Endothelial cell (in vitro differentiated cells): ENCODE data around the gene MLPH. TPM values are rescaled to one million over a fixed set of nuclear protein-coding genes. Genes with fewer than 3 reads are reported as not detected.
A peak's percentile ranks its signal among the peaks of the same experiment; 100 is the strongest.

Experiments
- DNase-seq: peaks from one replicate; pipeline ENCODE4 v3.0.0; 2021; ENCODE audit warnings: low spot score
- H3K27ac Mint-ChIP-seq: one replicate; pipeline ENCODE4 v1.8.0; 2021; ENCODE audit warnings: mixed read lengths, inconsistent platforms; ENCODE audit not compliant: unreplicated experiment
- H3K27me3 Mint-ChIP-seq: one replicate; pipeline ENCODE4 v1.8.0; 2021; ENCODE audit warnings: mild to moderate bottlenecking, moderate library complexity, mixed read lengths, inconsistent platforms; ENCODE audit not compliant: unreplicated experiment
- H3K36me3 Mint-ChIP-seq: one replicate; pipeline ENCODE4 v1.8.0; 2021; ENCODE audit warnings: mild to moderate bottlenecking, low read depth, mixed read lengths, inconsistent platforms; ENCODE audit not compliant: unreplicated experiment
- H3K4me1 Mint-ChIP-seq: one replicate; pipeline ENCODE4 v1.8.0; 2021; ENCODE audit warnings: mild to moderate bottlenecking, mixed read lengths, inconsistent platforms; ENCODE audit not compliant: unreplicated experiment
- H3K4me3 Mint-ChIP-seq: one replicate; pipeline ENCODE4 v1.8.0; 2021; ENCODE audit warnings: mild to moderate bottlenecking, mixed read lengths, inconsistent platforms; ENCODE audit not compliant: unreplicated experiment
- H3K9me3 Mint-ChIP-seq: one replicate; pipeline ENCODE4 v1.8.0; 2021; ENCODE audit warnings: mixed read lengths, inconsistent platforms; ENCODE audit not compliant: unreplicated experiment
- total RNA-seq: library from RNA; stranded (reverse); fragmentation: NEBNext Ultra II Directional; extraction: Animal tissue kit (Norgen Biotek cat#: 25700); gene quantifications from one replicate; pipeline ENCODE4 v1.2.1, GENCODE V29; 2021; ENCODE audit not compliant: unreplicated experiment
- TF ChIP-seq, protein P1 (sequence below): fragments of 200-600 bp; sonication (generic); IDR thresholded peaks from one replicate; pipeline ENCODE4 v1.5.0; 2021; ENCODE audit warnings: antibody characterized with exemption; ENCODE audit not compliant: unreplicated experiment

Gene MLPH
- total RNA-seq, 1 donor from 2014 or later: 0.36 TPM

DNA sequence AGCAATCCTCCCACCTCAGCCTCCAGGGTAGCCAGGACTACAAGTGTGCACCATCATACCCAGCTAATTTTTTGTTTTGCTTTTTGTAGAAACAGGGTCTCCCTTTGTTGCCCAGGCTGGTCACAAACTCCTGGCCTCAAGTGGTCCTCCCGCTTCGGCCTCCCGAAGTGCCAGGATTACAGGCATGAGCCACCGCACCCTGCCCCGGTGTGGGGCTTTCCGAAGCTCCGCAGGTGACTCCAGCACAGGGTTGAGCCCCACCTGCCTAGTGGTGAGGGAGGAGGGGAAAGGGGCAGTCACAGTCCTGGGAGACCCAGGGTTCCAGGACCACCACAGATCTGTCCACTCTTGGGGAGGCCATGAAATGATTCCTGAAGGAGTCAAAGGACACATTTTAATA is 84.5 kb downstream of the MLPH start:
- H3K27me3 Mint-ChIP-seq: peaks cover 14% of the 10 kb centered on the region

DNA sequence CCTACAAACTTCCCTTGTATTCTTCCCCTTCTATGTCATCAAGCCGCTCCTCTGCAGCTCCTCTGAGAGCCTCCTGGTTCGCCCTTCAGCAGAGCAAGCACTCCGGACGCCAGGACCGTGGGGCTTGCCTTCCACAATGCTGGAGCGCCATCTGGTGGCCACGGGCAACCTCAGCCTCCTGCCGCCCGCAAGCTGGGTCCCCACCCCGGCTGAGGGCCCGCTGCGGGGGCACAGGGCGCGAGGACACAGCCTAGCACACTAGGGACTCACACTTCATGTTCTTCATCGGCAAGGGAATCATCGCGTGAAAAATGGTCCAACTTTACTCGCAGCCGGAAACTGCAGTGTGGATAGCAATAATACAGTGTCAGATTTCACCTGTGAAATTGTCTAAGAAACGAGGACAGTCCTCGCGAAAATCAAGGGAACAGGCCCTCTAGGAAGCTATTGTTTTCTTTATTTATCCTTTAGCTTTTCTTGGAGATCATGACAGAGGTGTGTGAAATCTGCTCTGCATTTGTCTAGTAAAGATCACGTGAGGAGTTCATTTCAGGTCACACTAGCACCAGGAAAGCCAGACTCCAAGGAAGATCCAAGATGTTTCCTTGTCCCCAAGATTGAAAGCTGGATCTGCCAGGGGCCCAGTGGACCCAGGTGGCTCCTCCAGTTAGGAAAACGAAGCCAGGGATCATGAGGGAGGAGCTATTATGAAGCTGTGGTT is 85.1 kb downstream of the MLPH start:
- DNase-seq: peak; percentile 95
- TF ChIP-seq, protein P1, sequence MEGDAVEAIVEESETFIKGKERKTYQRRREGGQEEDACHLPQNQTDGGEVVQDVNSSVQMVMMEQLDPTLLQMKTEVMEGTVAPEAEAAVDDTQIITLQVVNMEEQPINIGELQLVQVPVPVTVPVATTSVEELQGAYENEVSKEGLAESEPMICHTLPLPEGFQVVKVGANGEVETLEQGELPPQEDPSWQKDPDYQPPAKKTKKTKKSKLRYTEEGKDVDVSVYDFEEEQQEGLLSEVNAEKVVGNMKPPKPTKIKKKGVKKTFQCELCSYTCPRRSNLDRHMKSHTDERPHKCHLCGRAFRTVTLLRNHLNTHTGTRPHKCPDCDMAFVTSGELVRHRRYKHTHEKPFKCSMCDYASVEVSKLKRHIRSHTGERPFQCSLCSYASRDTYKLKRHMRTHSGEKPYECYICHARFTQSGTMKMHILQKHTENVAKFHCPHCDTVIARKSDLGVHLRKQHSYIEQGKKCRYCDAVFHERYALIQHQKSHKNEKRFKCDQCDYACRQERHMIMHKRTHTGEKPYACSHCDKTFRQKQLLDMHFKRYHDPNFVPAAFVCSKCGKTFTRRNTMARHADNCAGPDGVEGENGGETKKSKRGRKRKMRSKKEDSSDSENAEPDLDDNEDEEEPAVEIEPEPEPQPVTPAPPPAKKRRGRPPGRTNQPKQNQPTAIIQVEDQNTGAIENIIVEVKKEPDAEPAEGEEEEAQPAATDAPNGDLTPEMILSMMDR: peak; percentile 93
- Mint-ChIP-seq H3K9me3 (no peaks in the 10 kb centered on the region), H3K36me3 (no peaks in the 10 kb centered on the region), H3K27ac (no peak overlapping the region), H3K27me3 (peaks cover 14% of the 10 kb centered on the region), H3K4me1 (peaks cover 3% of the 10 kb centered on the region), H3K4me3 (no peak overlapping the region)

More for the DNA sequence above, 84.5 kb downstream of the MLPH start:
- TF ChIP-seq, protein P1: no peak
- H3K36me3 Mint-ChIP-seq: no peaks in the 10 kb centered on the region
- peaks cover 3% of the 10 kb centered on the region for H3K4me1 Mint-ChIP-seq
- H3K27ac Mint-ChIP-seq: no peak overlapping the region
- DNase-seq: no peak
- no peaks in the 10 kb centered on the region for H3K9me3 Mint-ChIP-seq
- no peak overlapping the region for H3K4me3 Mint-ChIP-seq

DNA sequence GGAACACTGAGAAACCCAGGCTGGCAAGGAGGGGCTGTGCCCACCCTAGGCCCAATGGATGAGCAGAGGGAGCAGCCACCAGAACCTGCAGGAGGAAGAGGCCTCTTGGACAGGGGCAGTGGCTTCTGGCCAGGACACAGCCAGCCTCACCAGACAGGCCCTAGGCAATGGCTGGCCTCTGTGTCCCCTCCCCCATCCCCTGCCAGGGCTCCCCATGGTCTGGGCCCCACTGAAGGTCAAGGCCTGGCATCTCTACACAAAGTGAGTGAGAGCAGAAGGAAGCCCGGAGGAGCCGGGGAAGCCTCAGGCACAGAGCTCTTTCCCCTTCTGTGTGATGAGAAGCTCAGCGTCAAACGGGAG is 85.7 kb downstream of the MLPH start:
- no peak overlapping the region for H3K4me3 Mint-ChIP-seq
- H3K36me3 Mint-ChIP-seq: no peaks in the 10 kb centered on the region
- TF ChIP-seq, protein P1: no peak
- H3K27me3 Mint-ChIP-seq: peaks cover 11% of the 10 kb centered on the region
- peaks cover 3% of the 10 kb centered on the region for H3K4me1 Mint-ChIP-seq
- H3K9me3 Mint-ChIP-seq: no peaks in the 10 kb centered on the region
- DNase-seq: no peak
- no peak overlapping the region for H3K27ac Mint-ChIP-seq

DNA sequence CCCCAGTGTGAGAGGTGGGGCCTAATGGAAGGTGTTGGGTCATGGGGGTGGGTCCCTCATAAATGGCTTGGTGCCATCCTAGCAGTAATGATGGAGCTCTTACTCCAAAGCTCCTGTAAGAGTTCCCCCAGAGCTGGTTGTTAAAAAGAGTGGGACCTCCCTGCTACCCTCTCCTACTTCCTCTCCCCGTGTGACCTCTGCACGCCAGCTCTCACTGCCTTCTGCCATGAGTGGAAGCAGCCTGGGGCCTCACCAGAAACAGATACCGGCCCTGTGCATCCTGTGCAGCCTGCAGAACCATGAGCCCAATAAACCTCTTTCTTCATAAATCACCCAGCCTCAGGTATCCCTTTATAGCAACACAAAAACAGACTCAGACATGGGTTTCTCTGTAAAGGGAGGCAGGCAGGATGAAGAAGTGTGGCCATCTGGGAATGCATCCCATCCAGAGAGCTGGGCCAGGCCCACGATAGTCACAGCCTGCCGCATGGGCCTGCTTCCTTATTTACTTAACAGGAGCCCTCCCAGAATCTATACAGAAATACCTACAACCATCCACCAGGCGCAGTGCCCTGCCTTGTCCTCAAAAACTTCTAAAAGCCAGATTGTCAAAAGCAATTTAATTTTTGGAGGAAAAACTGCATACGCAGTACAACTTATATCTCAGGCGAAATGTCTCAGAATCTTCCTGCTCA is 86.8 kb downstream of the MLPH start:
- H3K9me3 Mint-ChIP-seq: no peaks in the 10 kb centered on the region
- peaks cover 3% of the 10 kb centered on the region for H3K4me1 Mint-ChIP-seq
- H3K27ac Mint-ChIP-seq: no peak overlapping the region
- H3K4me3 Mint-ChIP-seq: no peak overlapping the region
- H3K36me3 Mint-ChIP-seq: no peaks in the 10 kb centered on the region
- H3K27me3 Mint-ChIP-seq: peaks cover 8% of the 10 kb centered on the region
- TF ChIP-seq, protein P1: no peak
- no peak for DNase-seq

DNA sequence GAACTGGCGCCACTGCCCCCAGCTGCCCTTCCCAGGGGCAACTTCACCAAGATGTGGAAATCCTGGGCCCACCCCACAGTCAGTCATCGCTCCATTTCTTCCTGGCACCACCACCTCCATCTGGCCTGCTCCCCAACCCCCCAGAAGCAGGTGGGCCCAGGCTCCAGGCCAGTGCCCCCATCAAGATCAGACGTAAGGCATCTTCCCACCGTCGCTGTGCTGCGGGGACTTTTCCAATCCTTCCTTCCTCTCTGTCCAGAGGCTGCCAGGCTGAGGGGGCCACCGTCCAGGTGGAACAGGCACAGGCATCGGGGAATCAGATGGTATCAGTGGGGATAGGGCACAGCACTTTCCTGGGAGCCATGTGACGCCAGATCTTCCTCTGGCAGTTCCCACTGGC is 87.4 kb downstream of the MLPH start:
- Mint-ChIP-seq H3K36me3 (no peaks in the 10 kb centered on the region), H3K4me3 (no peak overlapping the region), H3K4me1 (peaks cover 3% of the 10 kb centered on the region), H3K27me3 (peaks cover 7% of the 10 kb centered on the region), H3K27ac (no peak overlapping the region), H3K9me3 (no peaks in the 10 kb centered on the region)
- DNase-seq: no peak
- TF ChIP-seq, protein P1: no peak
